CD14-positive monocyte (primary cell): Measurements from ENCODE around the gene CDHR2. TPM values are rescaled to one million over a fixed set of nuclear protein-coding genes. Genes with fewer than 3 reads are reported as not detected.
A peak's percentile ranks its signal among the peaks of the same experiment; 100 is the strongest.

Experiments
- DNase-seq, 3 donors: peaks; one replicate each; pipeline ENCODE4 v3.0.0-alpha.2; 2011 to 2022
- H2AFZ ChIP-seq: 2 replicates; pipeline ENCODE4 v1.6.0; 2012; ENCODE audit warnings: mild to moderate bottlenecking, low read depth, low read length, inconsistent platforms; ENCODE audit not compliant: insufficient read depth, poor library complexity, severe bottlenecking
- H3K27ac ChIP-seq, 2 donors: 1 replicate in 1 of 2; 2 replicates in 1 of 2; pipeline ENCODE4 v1.5.1; 2012 to 2013; ENCODE audit warnings: low read length in 2 of 2, control low read depth in 1 of 2, inconsistent platforms in 1 of 2, low read depth in 1 of 2, mild to moderate bottlenecking in 1 of 2
- H3K27me3 ChIP-seq, 2 donors: one replicate each; pipeline versions ENCODE4 v1.6.0 to v1.6.1; 2011 to 2013; ENCODE audit warnings: low read length in 2 of 2; ENCODE audit not compliant: control insufficient read depth in 2 of 2, insufficient read depth in 2 of 2
- H3K36me3 ChIP-seq, 2 donors: replicated peaks in 1 of 2; 1 replicate in 1 of 2; 2 replicates in 1 of 2; pipeline versions ENCODE4 v1.5.1 to v1.6.1; 2012 to 2013; ENCODE audit warnings: low read length in 2 of 2, control low read depth in 1 of 2, inconsistent platforms in 1 of 2, mild to moderate bottlenecking in 1 of 2; ENCODE audit not compliant: insufficient read depth in 2 of 2, control insufficient read depth in 1 of 2
- H3K4me1 ChIP-seq, 2 donors: 1 replicate in 1 of 2; 2 replicates in 1 of 2; pipeline versions ENCODE4 v1.5.1 to v1.6.1; 2012 to 2013; ENCODE audit warnings: low read length in 2 of 2, control low read depth in 1 of 2, inconsistent platforms in 1 of 2, mild to moderate bottlenecking in 1 of 2, moderate library complexity in 1 of 2; ENCODE audit not compliant: insufficient read depth in 2 of 2, control insufficient read depth in 1 of 2
- H3K4me2 ChIP-seq: replicated peaks from 2 replicates; pipeline ENCODE3; 2012; ENCODE audit warnings: low read length, moderate library complexity, mild to moderate bottlenecking; ENCODE audit not compliant: poor library complexity, severe bottlenecking; ENCODE audit errors: extremely low read depth
- H3K4me3 ChIP-seq, 3 experiments: fragments of 200-600 bp in 1 of 3; sonication (generic) in 1 of 3; replicated peaks in 1 of 3; 1 replicate in 2 of 3; 2 replicates in 1 of 3; pipeline ENCODE4 v1.5.1; 2011 to 2013; ENCODE audit warnings: low read length in 3 of 3, mild to moderate bottlenecking in 3 of 3, control low read depth in 2 of 3, low read depth in 2 of 3, inconsistent platforms in 1 of 3, moderate library complexity in 1 of 3
- H3K79me2 ChIP-seq: 2 replicates; pipeline ENCODE4 v1.6.0; 2012; ENCODE audit warnings: mild to moderate bottlenecking, control low read depth, inconsistent platforms, low read length, moderate library complexity; ENCODE audit not compliant: insufficient read depth
- H3K9ac ChIP-seq: 2 replicates; pipeline ENCODE4 v1.6.0; 2017; ENCODE audit warnings: low read length, mild to moderate bottlenecking; ENCODE audit not compliant: insufficient read depth, poor library complexity, severe bottlenecking
- H3K9me3 ChIP-seq, 2 donors: replicated peaks in 1 of 2; 1 replicate in 1 of 2; 2 replicates in 1 of 2; pipeline versions ENCODE4 v1.5.1 to v1.6.1; 2012 to 2013; ENCODE audit warnings: low read length in 2 of 2, control low read depth in 1 of 2; ENCODE audit not compliant: control insufficient read depth in 1 of 2, insufficient read depth in 1 of 2
- H4K20me1 ChIP-seq: 2 replicates; pipeline ENCODE4 v1.6.0; 2012; ENCODE audit warnings: mild to moderate bottlenecking, low read length, control low read depth, moderate library complexity; ENCODE audit not compliant: insufficient read depth
- H3K27ac Mint-ChIP-seq, 7 donors: one replicate each; pipeline ENCODE4 v1.8.0; 2020; ENCODE audit warnings: mild to moderate bottlenecking in 7 of 7, mixed read lengths in 7 of 7, moderate library complexity in 6 of 7, inconsistent platforms in 2 of 7
- H3K27me3 Mint-ChIP-seq, 3 donors: one replicate each; pipeline ENCODE4 v1.8.0; 2021 to 2022; ENCODE audit warnings: low read depth in 3 of 3, mild to moderate bottlenecking in 3 of 3, mixed read lengths in 3 of 3, moderate library complexity in 3 of 3, inconsistent platforms in 1 of 3
- H3K36me3 Mint-ChIP-seq, 2 donors: one replicate each; pipeline ENCODE4 v1.8.0; 2020; ENCODE audit warnings: mixed read lengths in 2 of 2, inconsistent platforms in 1 of 2, mild to moderate bottlenecking in 1 of 2
- H3K4me1 Mint-ChIP-seq: one replicate; pipeline ENCODE4 v1.8.0; 2020; ENCODE audit warnings: mild to moderate bottlenecking, mixed read lengths
- H3K4me3 Mint-ChIP-seq, 2 donors: one replicate each; pipeline ENCODE4 v1.8.0; 2020; ENCODE audit warnings: mild to moderate bottlenecking in 2 of 2, mixed read lengths in 2 of 2, moderate library complexity in 1 of 2
- H3K9me3 Mint-ChIP-seq, 7 donors: one replicate each; pipeline ENCODE4 v1.8.0; 2020 to 2022; ENCODE audit warnings: mixed read lengths in 7 of 7, mild to moderate bottlenecking in 6 of 7, moderate library complexity in 6 of 7, inconsistent platforms in 2 of 7
- CTCF ChIP-seq: fragments of 200-600 bp; IDR thresholded peaks from one replicate; pipeline ENCODE4 v1.8.0; 2022; ENCODE audit warnings: antibody characterized with exemption, mild to moderate bottlenecking
- WGBS: methylation state at CpG from one replicate; pipeline ENCODE4 v1.1.5; 2013; ENCODE audit warnings: missing lambda C conversion rate; ENCODE audit not compliant: insufficient coverage; 5-methylcytosine and 5-hydroxymethylcytosine counted together
- intact Hi-C, 2 donors: fragments of 100-400 bp; cut with micrococcal nuclease; formaldehyde crosslinking; loops; one replicate each; pipeline versions ENCODE4 v1.15.0 to v1.15.1; 2023
- polyA plus RNA-seq, 3 donors: library from polyadenylated mRNA; depleted of rRNA in 1 of 3; unstranded in 2 of 3; stranded (reverse) in 1 of 3; fragments of 300-500 nt in 2 of 3; fragments of >200 nt in 1 of 3; fragmentation: Illumina TruSeq in 2 of 3; gene quantifications; 1 replicate in 2 of 3; 2 replicates in 1 of 3; pipeline ENCODE4 v1.2.3, GENCODE V29; 2012 to 2021

Gene CDHR2
- polyA plus RNA-seq, 3 donors = 0.12 TPM; not detected in 2

- H3K9ac ChIP-seq = no peak overlapping the region
- no peak overlapping the region for H3K4me3 ChIP-seq
- Mint-ChIP-seq H3K4me1 (peaks cover 8% of the 10 kb centered on the region), H3K4me3 (peak overlapping the region in 1 of 2 donors; percentile 39), H3K27ac (peak overlapping the region in 1 of 7 donors; percentile 62), H3K36me3 (peaks cover 0 to 4% of the 10 kb centered on the region in 2 donors), H3K9me3 (peaks cover 0 to 7% (median 4%) of the 10 kb centered on the region in 7 donors), H3K27me3 (peaks cover 52 to 76% (median 70%) of the 10 kb centered on the region in 3 donors)
- intact Hi-C loops = no loop called here
- peaks cover 0 to 5% of the 10 kb centered on the region in 2 donors for H3K4me1 ChIP-seq
- no peak overlapping the region for H3K4me2 ChIP-seq
- no peak overlapping the region for H2AFZ ChIP-seq
- H3K36me3 ChIP-seq = no peaks in the 10 kb centered on the region
- H4K20me1 ChIP-seq = no peaks in the 10 kb centered on the region
- H3K9me3 ChIP-seq = peaks cover 0 to 9% of the 10 kb centered on the region in 2 donors
- no peak for DNase-seq
- H3K79me2 ChIP-seq = no peaks in the 10 kb centered on the region
- H3K27me3 ChIP-seq = peaks cover 30 to 74% of the 10 kb centered on the region in 2 donors
- WGBS = 64% methylated on average over 3 of the region's 7 CpGs
- no peak for TF ChIP-seq CTCF
- no peak overlapping the region for H3K27ac ChIP-seq
These were observed 77.7 kb downstream of the CDHR2 start for GRCh38 chr5:176626876-176627236.

GRCh38 chr5:176627582-176627981, 78.4 kb downstream of the CDHR2 start:
- Histone ChIP-seq H3K27me3 (peaks cover 32 to 78% of the 10 kb centered on the region in 2 donors), H4K20me1 (no peaks in the 10 kb centered on the region), H3K4me3 (no peak overlapping the region), H3K36me3 (no peaks in the 10 kb centered on the region), H3K4me1 (peaks cover 0 to 5% of the 10 kb centered on the region in 2 donors), H3K79me2 (no peaks in the 10 kb centered on the region), H2AFZ (no peak overlapping the region), H3K4me2 (no peak overlapping the region), H3K27ac (no peak overlapping the region), H3K9ac (no peak overlapping the region), H3K9me3 (peaks cover 0 to 9% of the 10 kb centered on the region in 2 donors)
- DNase-seq = no peak
- intact Hi-C loops = no loop called here
- WGBS = 42% methylated on average over 2 of the region's 5 CpGs
- Mint-ChIP-seq H3K4me1 (peaks cover 8% of the 10 kb centered on the region), H3K36me3 (peaks cover 0 to 4% of the 10 kb centered on the region in 2 donors), H3K9me3 (peaks cover 0 to 7% (median 4%) of the 10 kb centered on the region in 7 donors), H3K27me3 (peaks cover 53 to 78% (median 68%) of the 10 kb centered on the region in 3 donors), H3K27ac (no peak overlapping the region), H3K4me3 (no peak overlapping the region)
- TF ChIP-seq CTCF = no peak
